Fibroblast of lung (primary cell): Measurements from ENCODE around the gene NLRP3. TPM values are rescaled to one million over a fixed set of nuclear protein-coding genes. Genes with fewer than 3 reads are reported as not detected.

Source experiments
- DNase-seq, 2 donors: peaks; one replicate each; pipeline versions ENCODE4 v3.0.0 to v3.0.0-alpha.2; 2010; ENCODE audit warnings: low read depth in 2 of 2
- H2AFZ ChIP-seq: 2 replicates; pipeline ENCODE4 v1.5.1; 2012; ENCODE audit warnings: low read length, control low read depth, inconsistent platforms
- H3K27ac ChIP-seq: 2 replicates; pipeline ENCODE4 v1.5.1; 2011; ENCODE audit warnings: low read length, control low read depth; ENCODE audit not compliant: insufficient read depth
- H3K27me3 ChIP-seq: 2 replicates; pipeline ENCODE4 v1.5.1; 2011; ENCODE audit warnings: mild to moderate bottlenecking, low read length; ENCODE audit not compliant: control insufficient read depth, insufficient read depth
- H3K36me3 ChIP-seq: 2 replicates; pipeline ENCODE4 v1.5.1; 2011; ENCODE audit warnings: low read length; ENCODE audit not compliant: control insufficient read depth, insufficient read depth
- H3K4me1 ChIP-seq: 2 replicates; pipeline ENCODE4 v1.5.1; 2011; ENCODE audit warnings: low read length; ENCODE audit not compliant: control insufficient read depth, insufficient read depth; ENCODE audit errors: extremely low read depth
- H3K4me2 ChIP-seq: 2 replicates; pipeline ENCODE4 v1.5.1; 2011; ENCODE audit warnings: low read length, control low read depth; ENCODE audit not compliant: insufficient read depth; ENCODE audit errors: extremely low read depth
- H3K4me3 ChIP-seq, 4 experiments: fragments of 200-600 bp in 1 of 4; sonication (generic) in 1 of 4; replicated peaks in 1 of 4; 2 replicates each; pipeline ENCODE4 v1.5.1; 2011 to 2016; ENCODE audit warnings: low read length in 4 of 4, low read depth in 3 of 4, mild to moderate bottlenecking in 3 of 4, control low read depth in 2 of 4, inconsistent platforms in 1 of 4, mixed read lengths in 1 of 4; ENCODE audit not compliant: insufficient read depth in 1 of 4; ENCODE audit errors: control extremely low read depth in 1 of 4
- H3K79me2 ChIP-seq: 2 replicates; pipeline ENCODE4 v1.5.1; 2012; ENCODE audit warnings: mild to moderate bottlenecking, low read length, inconsistent platforms; ENCODE audit not compliant: control insufficient read depth, insufficient read depth
- H3K9ac ChIP-seq: 2 replicates; pipeline ENCODE4 v1.5.1; 2011; ENCODE audit warnings: mild to moderate bottlenecking, low read length, control low read depth; ENCODE audit not compliant: insufficient read depth
- H3K9me3 ChIP-seq: 2 replicates; pipeline ENCODE4 v1.5.1; 2012; ENCODE audit warnings: low read depth, low read length; ENCODE audit not compliant: control insufficient read depth, insufficient read depth
- H4K20me1 ChIP-seq: 2 replicates; pipeline ENCODE4 v1.5.1; 2011; ENCODE audit warnings: low read length; ENCODE audit not compliant: control insufficient read depth, insufficient read depth; ENCODE audit errors: extremely low read depth
- CTCF ChIP-seq, 2 donors: IDR thresholded peaks in 1 of 2; conservative IDR thresholded peaks in 1 of 2; 1 replicate in 1 of 2; 2 replicates in 1 of 2; pipeline ENCODE4 v1.5.1; 2011 to 2012; ENCODE audit warnings: low read length in 2 of 2, control low read depth in 1 of 2, inconsistent platforms in 1 of 2, low read depth in 1 of 2, mild to moderate bottlenecking in 1 of 2
- EZH2 ChIP-seq: IDR thresholded peaks from 2 replicates; pipeline ENCODE4 v1.5.1; 2012; ENCODE audit warnings: low read length, control low read depth, mild to moderate bottlenecking; ENCODE audit errors: missing control alignments
- polyA plus RNA-seq, 2 donors: library from polyadenylated mRNA; depleted of rRNA in 1 of 2; stranded (reverse) in 1 of 2; unstranded in 1 of 2; fragments of >200 nt; gene quantifications; 2 replicates each; pipeline ENCODE4 v1.2.1, GENCODE V29; 2011 to 2012; ENCODE audit warnings: missing spikeins in 1 of 2
- total RNA-seq: library from RNA; depleted of rRNA; stranded (reverse); fragments of >200 nt; gene quantifications from 2 replicates; pipeline ENCODE4 v1.2.1, GENCODE V29; 2014

Gene NLRP3
- total and polyA plus RNA-seq, 2 donors (not counting 1 experiment from before 2014, with no cell fraction given), result under 0.01 to 0.07 TPM

- Histone ChIP-seq H3K27me3 (no peaks in the 10 kb centered on the region), H2AFZ (no peak overlapping the region), H3K4me3 (no peak overlapping the region), H3K9me3 (no peaks in the 10 kb centered on the region), H4K20me1 (no peaks in the 10 kb centered on the region), H3K4me2 (no peak overlapping the region), H3K27ac (no peak overlapping the region), H3K9ac (no peak overlapping the region), H3K79me2 (no peaks in the 10 kb centered on the region), H3K36me3 (no peaks in the 10 kb centered on the region), H3K4me1 (no peaks in the 10 kb centered on the region)
- no peak for TF ChIP-seq CTCF (conservative IDR thresholded peaks at IDR 0.05 in 1 of 2, IDR thresholded peaks at IDR 0.05 in 1 of 2; ENCODE audit: low read depth in 1 of 2, low read length in 2 of 2)
- no peak for TF ChIP-seq EZH2
- no peak for DNase-seq
These were observed 55.6 kb downstream of the NLRP3 start for GRCh38 chr1:247471445-247472016.

- Histone ChIP-seq H3K4me3 (no peak overlapping the region), H4K20me1 (no peaks in the 10 kb centered on the region), H3K9ac (no peak overlapping the region), H3K27ac (no peak overlapping the region), H3K4me1 (no peaks in the 10 kb centered on the region), H3K4me2 (no peak overlapping the region), H3K9me3 (no peaks in the 10 kb centered on the region), H3K36me3 (no peaks in the 10 kb centered on the region), H2AFZ (no peak overlapping the region), H3K79me2 (no peaks in the 10 kb centered on the region), H3K27me3 (no peaks in the 10 kb centered on the region)
- TF ChIP-seq CTCF (conservative IDR thresholded peaks at IDR 0.05 in 1 of 2, IDR thresholded peaks at IDR 0.05 in 1 of 2; ENCODE audit: low read depth in 1 of 2, low read length in 2 of 2) (no peak), EZH2 (no peak)
- DNase-seq, result no peak
These were observed 56.1 kb downstream of the NLRP3 start for GRCh38 chr1:247472035-247472434.

GRCh38 chr1:247474367-247474766 lies 58.4 kb downstream of the NLRP3 start:
- H3K27ac ChIP-seq, result no peak overlapping the region
- H3K4me3 ChIP-seq, result no peak overlapping the region
- no peaks in the 10 kb centered on the region for H3K36me3 ChIP-seq
- no peaks in the 10 kb centered on the region for H3K9me3 ChIP-seq
- no peak overlapping the region for H3K4me2 ChIP-seq
- H3K4me1 ChIP-seq, result no peaks in the 10 kb centered on the region
- no peaks in the 10 kb centered on the region for H3K79me2 ChIP-seq
- H3K27me3 ChIP-seq, result no peaks in the 10 kb centered on the region
- no peak overlapping the region for H3K9ac ChIP-seq
- no peak for TF ChIP-seq CTCF (conservative IDR thresholded peaks at IDR 0.05 in 1 of 2, IDR thresholded peaks at IDR 0.05 in 1 of 2; ENCODE audit: low read depth in 1 of 2, low read length in 2 of 2)
- TF ChIP-seq EZH2, result no peak
- no peak for DNase-seq
- H4K20me1 ChIP-seq, result no peaks in the 10 kb centered on the region
- no peak overlapping the region for H2AFZ ChIP-seq
